Upper lobe of left lung (tissue), 4 donors: Measurements from ENCODE around the gene GDAP1L1.

ENCODE experiments used
- POLR2AphosphoS5 ChIP-seq, 2 donors: sonication (generic); formaldehyde crosslinking; IDR thresholded peaks; one replicate each; pipeline ENCODE4 v1.5.1; 2017; ENCODE audit warnings: antibody characterized with exemption in 2 of 2
- TF ChIP-seq, protein P1 (sequence below), 6 experiments: fragments of 450-650 bp in 4 of 6; fragments of 200-600 bp in 2 of 6; sonication (generic) in 2 of 6; IDR thresholded peaks; one replicate each; pipeline ENCODE4 v1.5.1; 2016 to 2019; ENCODE audit warnings: antibody characterized with exemption in 6 of 6

DNA sequence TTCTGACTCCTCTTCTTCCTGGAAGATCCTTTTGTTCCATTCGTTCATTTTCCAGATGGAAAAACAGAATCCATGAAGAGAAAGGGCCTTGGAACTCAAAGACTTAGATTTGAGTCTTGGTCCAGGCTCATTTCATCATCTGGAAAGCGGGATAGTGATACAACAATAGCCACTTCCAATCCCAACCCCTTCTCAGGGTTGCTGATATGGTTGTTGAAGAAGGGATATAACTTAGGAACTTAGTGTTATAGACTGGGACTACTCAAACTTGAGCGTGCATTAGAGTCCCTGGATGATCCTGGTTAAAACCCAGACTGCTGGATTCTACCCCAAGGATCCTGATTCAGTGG, 1.3 kb downstream of the GDAP1L1 start:
- TF ChIP-seq, protein P1, sequence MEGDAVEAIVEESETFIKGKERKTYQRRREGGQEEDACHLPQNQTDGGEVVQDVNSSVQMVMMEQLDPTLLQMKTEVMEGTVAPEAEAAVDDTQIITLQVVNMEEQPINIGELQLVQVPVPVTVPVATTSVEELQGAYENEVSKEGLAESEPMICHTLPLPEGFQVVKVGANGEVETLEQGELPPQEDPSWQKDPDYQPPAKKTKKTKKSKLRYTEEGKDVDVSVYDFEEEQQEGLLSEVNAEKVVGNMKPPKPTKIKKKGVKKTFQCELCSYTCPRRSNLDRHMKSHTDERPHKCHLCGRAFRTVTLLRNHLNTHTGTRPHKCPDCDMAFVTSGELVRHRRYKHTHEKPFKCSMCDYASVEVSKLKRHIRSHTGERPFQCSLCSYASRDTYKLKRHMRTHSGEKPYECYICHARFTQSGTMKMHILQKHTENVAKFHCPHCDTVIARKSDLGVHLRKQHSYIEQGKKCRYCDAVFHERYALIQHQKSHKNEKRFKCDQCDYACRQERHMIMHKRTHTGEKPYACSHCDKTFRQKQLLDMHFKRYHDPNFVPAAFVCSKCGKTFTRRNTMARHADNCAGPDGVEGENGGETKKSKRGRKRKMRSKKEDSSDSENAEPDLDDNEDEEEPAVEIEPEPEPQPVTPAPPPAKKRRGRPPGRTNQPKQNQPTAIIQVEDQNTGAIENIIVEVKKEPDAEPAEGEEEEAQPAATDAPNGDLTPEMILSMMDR (IDR thresholded peaks at IDR 0.05): no peak
- TF ChIP-seq POLR2AphosphoS5 (IDR thresholded peaks at IDR 0.05): no peak
